SK-N-MC (cell line): Measurements from ENCODE around the gene CASP3.

Experiments
- EZH2 ChIP-seq: fragments of 200-600 bp; sonication (generic); IDR thresholded peaks from one replicate; pipeline ENCODE4 v1.6.1; 2017; ENCODE audit warnings: antibody characterized with exemption
- FOXP2 ChIP-seq: optimal IDR thresholded peaks from 2 replicates; pipeline ENCODE3; 2011; ENCODE audit warnings: mild to moderate bottlenecking, moderate library complexity; ENCODE audit not compliant: insufficient read depth; ENCODE audit errors: extremely low read length, control extremely low read depth
- POLR2AphosphoS5 ChIP-seq: IDR thresholded peaks from 2 replicates; pipeline ENCODE4 v1.6.1; 2012; ENCODE audit warnings: mild to moderate bottlenecking, low read depth, low read length, borderline replicate concordance

DNA sequence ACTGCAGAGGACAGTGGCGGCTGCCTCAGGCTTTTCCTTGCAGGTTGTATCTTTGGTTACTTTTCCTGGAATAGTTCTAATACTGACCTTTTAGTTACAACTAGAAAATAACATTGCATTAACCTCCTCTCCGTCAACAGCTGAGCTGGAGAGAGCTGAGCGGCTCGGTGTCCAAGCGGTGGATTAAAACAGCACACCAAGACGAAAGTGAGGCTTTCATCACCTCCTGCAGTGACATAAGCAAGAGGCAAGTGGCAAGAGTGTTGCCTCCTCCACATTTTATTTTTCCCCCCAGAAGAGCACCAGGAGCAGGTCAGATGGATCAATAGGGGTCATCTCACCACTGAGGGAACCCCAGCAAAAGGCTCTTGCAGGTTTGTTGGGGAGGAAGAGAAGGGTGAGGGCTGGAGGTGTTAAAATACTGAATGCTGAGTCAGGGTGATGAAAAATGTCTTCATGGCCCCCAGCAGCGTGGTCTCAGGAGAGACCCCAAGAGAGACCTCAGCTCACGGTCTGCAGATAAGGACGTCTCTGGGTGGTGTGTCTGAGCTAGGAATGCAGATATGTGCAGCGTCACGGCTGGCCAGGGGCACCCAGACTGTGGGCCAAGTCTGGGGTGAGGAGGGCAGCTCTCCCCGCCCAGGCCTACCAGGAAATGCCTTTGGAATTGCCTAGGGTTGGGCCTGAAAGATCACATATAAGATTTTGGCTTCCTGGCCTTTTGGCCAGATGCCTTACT, 50.3 kb downstream of the CASP3 start:
- TF ChIP-seq POLR2AphosphoS5 (no peak), EZH2 (no peak), FOXP2 (no peak)
